ENCODE results near the gene PGM2. TPM values are rescaled to one million over a fixed set of nuclear protein-coding genes. Genes with fewer than 3 reads are reported as not detected.

Gene PGM2
- total RNA-seq, 1 donor from 2014 or later, result 11.5 TPM

Other genes with a start within 250 kb of the PGM2 start
- 22.2 TPM for gene RELL1, start 140.3 kb upstream of the PGM2 start, total RNA-seq
- gene TBC1D1, start 64.4 kb downstream of the PGM2 start, total RNA-seq, result 129 TPM
- gene PTTG2, start 133.7 kb downstream of the PGM2 start, total RNA-seq, result 0.58 TPM